ENCODE measurements around the gene TMEM92.

GRCh38 chr17:50279639-50280038 is 5.4 kb downstream of the TMEM92 start:
- TF ChIP-seq, protein P1, sequence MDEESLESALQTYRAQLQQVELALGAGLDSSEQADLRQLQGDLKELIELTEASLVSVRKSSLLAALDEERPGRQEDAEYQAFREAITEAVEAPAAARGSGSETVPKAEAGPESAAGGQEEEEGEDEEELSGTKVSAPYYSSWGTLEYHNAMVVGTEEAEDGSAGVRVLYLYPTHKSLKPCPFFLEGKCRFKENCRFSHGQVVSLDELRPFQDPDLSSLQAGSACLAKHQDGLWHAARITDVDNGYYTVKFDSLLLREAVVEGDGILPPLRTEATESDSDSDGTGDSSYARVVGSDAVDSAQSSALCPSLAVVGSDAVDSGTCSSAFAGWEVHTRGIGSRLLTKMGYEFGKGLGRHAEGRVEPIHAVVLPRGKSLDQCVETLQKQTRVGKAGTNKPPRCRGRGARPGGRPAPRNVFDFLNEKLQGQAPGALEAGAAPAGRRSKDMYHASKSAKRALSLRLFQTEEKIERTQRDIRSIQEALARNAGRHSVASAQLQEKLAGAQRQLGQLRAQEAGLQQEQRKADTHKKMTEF (CRISPR knock-in tag; IDR thresholded peaks at IDR 0.05), result no peak
- no peak for TF ChIP-seq CBX2 (IDR thresholded peaks at IDR 0.05; ENCODE audit: low read depth, low read length)
- TF ChIP-seq CBX2 (CRISPR knock-in tag; IDR thresholded peaks at IDR 0.05; ENCODE audit: low read depth), result no peak
- TF ChIP-seq WIZ (CRISPR knock-in tag; IDR thresholded peaks at IDR 0.05), result no peak
- TF ChIP-seq SIN3A (IDR thresholded peaks at IDR 0.05; ENCODE audit: borderline replicate concordance, low read depth, low read length), result no peak
- TF ChIP-seq DNMT1 (CRISPR knock-in tag; IDR thresholded peaks at IDR 0.05), result no peak
- TF ChIP-seq ZNF510 (CRISPR knock-in tag; IDR thresholded peaks at IDR 0.05; ENCODE audit: low read depth), result no peak
- TF ChIP-seq, protein P2, sequence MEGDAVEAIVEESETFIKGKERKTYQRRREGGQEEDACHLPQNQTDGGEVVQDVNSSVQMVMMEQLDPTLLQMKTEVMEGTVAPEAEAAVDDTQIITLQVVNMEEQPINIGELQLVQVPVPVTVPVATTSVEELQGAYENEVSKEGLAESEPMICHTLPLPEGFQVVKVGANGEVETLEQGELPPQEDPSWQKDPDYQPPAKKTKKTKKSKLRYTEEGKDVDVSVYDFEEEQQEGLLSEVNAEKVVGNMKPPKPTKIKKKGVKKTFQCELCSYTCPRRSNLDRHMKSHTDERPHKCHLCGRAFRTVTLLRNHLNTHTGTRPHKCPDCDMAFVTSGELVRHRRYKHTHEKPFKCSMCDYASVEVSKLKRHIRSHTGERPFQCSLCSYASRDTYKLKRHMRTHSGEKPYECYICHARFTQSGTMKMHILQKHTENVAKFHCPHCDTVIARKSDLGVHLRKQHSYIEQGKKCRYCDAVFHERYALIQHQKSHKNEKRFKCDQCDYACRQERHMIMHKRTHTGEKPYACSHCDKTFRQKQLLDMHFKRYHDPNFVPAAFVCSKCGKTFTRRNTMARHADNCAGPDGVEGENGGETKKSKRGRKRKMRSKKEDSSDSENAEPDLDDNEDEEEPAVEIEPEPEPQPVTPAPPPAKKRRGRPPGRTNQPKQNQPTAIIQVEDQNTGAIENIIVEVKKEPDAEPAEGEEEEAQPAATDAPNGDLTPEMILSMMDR (CRISPR knock-in tag; IDR thresholded peaks at IDR 0.05), result no peak
- TF ChIP-seq SP1 (IDR thresholded peaks at IDR 0.05), result no peak
- TF ChIP-seq SP1 (CRISPR knock-in tag; IDR thresholded peaks at IDR 0.05), result no peak
- TF ChIP-seq ZNF12 (CRISPR knock-in tag; IDR thresholded peaks at IDR 0.05), result no peak
- TF ChIP-seq RELA (CRISPR knock-in tag; IDR thresholded peaks at IDR 0.05), result no peak
- no peak for TF ChIP-seq TOPORS (CRISPR knock-in tag; IDR thresholded peaks at IDR 0.05)
- TF ChIP-seq ZBTB8A (CRISPR knock-in tag; IDR thresholded peaks at IDR 0.05; ENCODE audit: borderline replicate concordance, low read depth), result no peak
